ENCODE results near the gene STX8.

STX8 gene

DNA sequence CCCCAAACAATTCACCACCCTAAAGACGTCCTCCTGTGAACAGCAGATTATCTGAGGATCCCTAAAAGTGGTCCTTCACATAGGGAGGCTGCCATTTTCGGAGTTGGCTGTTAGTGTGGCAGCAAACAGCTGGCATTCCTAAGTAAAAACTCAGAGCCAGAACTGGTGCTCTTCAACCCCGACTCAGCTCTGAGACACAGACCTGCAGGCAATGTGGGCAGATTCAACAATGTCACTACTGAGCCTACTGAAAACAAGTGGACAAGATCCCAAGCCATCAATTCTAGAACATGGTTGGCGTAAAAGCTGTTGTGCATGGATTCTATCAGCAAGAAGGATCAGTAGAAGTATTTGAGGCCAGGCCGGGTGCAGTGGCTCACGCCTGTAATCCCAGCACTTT is 307.1 kb downstream of the STX8 start:
- no peak for DNase-seq
- Histone ChIP-seq H3K36me3 (no peaks in the 10 kb centered on the region), H3K27ac (no peak overlapping the region), H3K4me3 (ENCODE audit: low read depth, low read length) (no peak overlapping the region), H3K27me3 (ENCODE audit: insufficient read depth, low read depth, severe bottlenecking) (no peaks in the 10 kb centered on the region), H3K9me3 (ENCODE audit: severe bottlenecking) (no peaks in the 10 kb centered on the region)
- TF ChIP-seq, protein P1, sequence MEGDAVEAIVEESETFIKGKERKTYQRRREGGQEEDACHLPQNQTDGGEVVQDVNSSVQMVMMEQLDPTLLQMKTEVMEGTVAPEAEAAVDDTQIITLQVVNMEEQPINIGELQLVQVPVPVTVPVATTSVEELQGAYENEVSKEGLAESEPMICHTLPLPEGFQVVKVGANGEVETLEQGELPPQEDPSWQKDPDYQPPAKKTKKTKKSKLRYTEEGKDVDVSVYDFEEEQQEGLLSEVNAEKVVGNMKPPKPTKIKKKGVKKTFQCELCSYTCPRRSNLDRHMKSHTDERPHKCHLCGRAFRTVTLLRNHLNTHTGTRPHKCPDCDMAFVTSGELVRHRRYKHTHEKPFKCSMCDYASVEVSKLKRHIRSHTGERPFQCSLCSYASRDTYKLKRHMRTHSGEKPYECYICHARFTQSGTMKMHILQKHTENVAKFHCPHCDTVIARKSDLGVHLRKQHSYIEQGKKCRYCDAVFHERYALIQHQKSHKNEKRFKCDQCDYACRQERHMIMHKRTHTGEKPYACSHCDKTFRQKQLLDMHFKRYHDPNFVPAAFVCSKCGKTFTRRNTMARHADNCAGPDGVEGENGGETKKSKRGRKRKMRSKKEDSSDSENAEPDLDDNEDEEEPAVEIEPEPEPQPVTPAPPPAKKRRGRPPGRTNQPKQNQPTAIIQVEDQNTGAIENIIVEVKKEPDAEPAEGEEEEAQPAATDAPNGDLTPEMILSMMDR (IDR thresholded peaks at IDR 0.05; ENCODE audit: low read depth, low read length), result no peak

DNA sequence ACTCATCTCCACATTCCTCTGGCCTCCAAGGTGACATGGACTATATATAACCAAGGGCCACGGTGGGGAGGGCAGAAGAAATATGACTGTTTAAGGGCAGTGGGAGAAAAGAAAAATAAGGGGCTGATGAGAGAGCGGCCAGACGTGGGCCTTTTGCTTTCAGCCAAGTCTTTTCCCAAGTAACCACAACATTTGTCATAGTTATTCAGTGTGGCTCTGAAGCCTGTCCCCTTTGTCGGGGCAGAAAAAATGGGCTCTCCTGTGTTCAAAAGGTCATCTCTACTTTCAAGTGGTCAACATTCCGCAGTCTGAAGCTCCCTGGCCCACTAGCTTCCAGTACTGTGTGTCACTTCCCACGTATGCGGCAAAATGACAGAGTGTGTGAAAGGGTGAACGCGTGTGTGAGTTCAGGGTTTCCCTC is 308.9 kb downstream of the STX8 start:
- no peaks in the 10 kb centered on the region for H3K36me3 ChIP-seq
- no peak overlapping the region for H3K27ac ChIP-seq
- no peak overlapping the region for H3K4me3 ChIP-seq (ENCODE audit: low read depth, low read length)
- H3K27me3 ChIP-seq (ENCODE audit: insufficient read depth, low read depth, severe bottlenecking), result no peaks in the 10 kb centered on the region
- H3K9me3 ChIP-seq (ENCODE audit: severe bottlenecking), result no peaks in the 10 kb centered on the region
- TF ChIP-seq, protein P1 (IDR thresholded peaks at IDR 0.05; ENCODE audit: low read depth, low read length), result no peak
- DNase-seq, result no peak

DNA sequence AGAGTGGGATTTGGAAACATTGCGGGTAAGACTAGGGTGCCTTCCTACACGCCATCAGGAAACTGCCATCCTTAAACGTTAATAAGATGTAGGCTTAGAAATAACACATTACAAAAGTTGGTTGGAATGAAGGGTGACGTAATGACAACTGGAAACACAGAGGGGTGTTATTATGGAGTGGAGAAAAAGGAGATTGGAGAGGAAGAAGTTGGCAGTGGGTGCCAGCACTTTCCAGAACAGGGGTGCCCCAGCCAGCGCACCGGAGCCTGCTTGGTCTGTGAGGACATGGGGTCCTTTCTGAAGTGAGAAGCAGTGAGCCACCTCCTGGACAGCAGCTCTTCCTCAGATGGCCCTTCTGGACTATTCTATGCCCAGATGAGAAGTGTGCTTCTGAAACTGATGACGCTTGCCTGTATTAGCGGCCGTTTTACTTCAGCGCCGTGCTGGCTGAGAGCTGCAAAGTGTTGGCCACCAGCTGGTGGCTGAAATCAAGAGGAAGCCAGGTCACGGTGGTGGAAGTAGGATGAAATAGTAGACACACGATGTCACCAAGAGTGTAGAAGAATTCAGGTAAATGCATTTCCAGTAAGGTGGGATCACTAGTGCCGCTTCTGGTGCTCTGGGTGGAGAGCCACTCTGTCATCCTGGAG is 309.5 kb downstream of the STX8 start:
- H3K27me3 ChIP-seq (ENCODE audit: insufficient read depth, low read depth, severe bottlenecking), result no peaks in the 10 kb centered on the region
- H3K9me3 ChIP-seq (ENCODE audit: severe bottlenecking), result no peaks in the 10 kb centered on the region
- H3K27ac ChIP-seq, result no peak overlapping the region
- no peak overlapping the region for H3K4me3 ChIP-seq (ENCODE audit: low read depth, low read length)
- no peak for DNase-seq
- H3K36me3 ChIP-seq, result no peaks in the 10 kb centered on the region
- TF ChIP-seq, protein P1 (IDR thresholded peaks at IDR 0.05; ENCODE audit: low read depth, low read length), result no peak

DNA sequence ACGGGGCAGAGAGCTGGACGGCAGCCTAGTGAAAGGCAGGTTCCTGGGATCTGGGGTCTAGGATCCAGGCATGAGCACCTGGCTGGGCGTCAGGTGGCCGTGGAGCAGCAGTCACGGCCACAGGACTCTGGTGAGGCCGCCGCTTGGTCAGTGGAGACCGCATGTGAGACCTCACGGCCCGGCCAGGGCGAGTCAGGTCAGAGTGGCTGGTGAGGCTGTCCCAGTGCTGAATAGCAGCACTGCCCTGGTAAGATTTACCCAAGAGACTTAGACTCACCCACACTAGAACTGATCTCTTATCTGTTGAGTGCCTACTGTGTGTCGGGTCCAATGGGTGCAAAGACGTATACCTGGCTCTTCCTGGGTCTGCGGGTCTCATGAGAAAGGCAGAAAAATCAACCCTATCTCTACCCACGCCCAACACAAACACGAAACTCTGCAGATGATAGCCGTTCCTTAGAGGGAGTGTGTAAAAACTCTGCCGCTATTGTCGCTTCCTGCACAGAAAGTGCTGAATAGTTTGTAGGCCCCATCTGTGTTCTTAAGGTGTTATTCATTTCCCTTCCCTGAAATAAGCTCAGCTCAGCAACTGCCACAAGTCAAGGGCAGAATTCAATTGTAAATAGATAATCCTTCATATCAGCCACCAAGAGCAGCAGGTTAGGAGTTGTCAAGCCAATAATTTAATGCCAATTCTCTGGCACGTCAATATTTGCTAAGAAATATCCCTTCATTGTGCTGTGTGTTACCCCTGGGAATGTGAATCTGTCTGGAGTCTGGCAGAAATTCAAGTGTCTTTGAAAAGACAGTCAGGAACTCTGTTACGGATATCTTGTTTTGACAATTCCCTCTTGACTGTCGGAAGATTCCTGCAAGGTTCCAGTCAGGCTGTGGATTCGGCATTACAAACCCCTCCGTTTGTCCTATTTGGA is 314.3 kb downstream of the STX8 start:
- Histone ChIP-seq H3K36me3 (no peaks in the 10 kb centered on the region), H3K27ac (no peak overlapping the region), H3K4me3 (ENCODE audit: low read depth, low read length) (no peak overlapping the region), H3K9me3 (ENCODE audit: severe bottlenecking) (no peaks in the 10 kb centered on the region), H3K27me3 (ENCODE audit: insufficient read depth, low read depth, severe bottlenecking) (no peaks in the 10 kb centered on the region)
- DNase-seq, result no peak
- TF ChIP-seq, protein P1 (IDR thresholded peaks at IDR 0.05; ENCODE audit: low read depth, low read length), result no peak

DNA sequence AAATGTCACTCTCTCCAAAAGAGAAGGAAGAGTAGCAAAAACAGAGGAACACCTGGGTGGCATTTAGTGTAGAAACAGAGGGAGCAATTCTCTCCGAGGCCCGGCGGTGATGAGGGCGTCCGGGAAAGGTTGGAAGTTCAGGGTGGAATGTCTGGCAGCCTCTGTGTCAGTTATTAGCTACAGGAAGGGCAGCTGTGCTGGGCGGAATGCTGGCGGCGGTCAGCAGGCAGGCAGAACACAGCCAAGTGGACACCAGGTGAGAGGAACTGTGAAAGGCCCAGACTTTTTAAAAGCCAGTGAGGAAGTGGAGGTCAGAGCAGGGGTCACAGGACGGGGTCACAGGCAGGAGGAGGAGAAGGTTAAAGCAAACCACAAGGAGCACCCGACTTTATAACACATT is 316.2 kb downstream of the STX8 start:
- Histone ChIP-seq H3K27ac (no peak overlapping the region), H3K36me3 (no peaks in the 10 kb centered on the region), H3K4me3 (ENCODE audit: low read depth, low read length) (no peak overlapping the region), H3K9me3 (ENCODE audit: severe bottlenecking) (no peaks in the 10 kb centered on the region), H3K27me3 (ENCODE audit: insufficient read depth, low read depth, severe bottlenecking) (no peaks in the 10 kb centered on the region)
- TF ChIP-seq, protein P1 (IDR thresholded peaks at IDR 0.05; ENCODE audit: low read depth, low read length), result no peak
- DNase-seq, result no peak

All from WERI-Rb-1 (cell line).